Measurements from ENCODE around the gene TMEM120B.

- TF ChIP-seq EZH2phosphoT487 (IDR thresholded peaks at IDR 0.05; ENCODE audit: borderline replicate concordance, low read depth, low read length), result no peak
- no peak for TF ChIP-seq CTCF (conservative IDR thresholded peaks at IDR 0.05; ENCODE audit: low read length)
Measured at GRCh38 chr12:121810833-121811433, 98.4 kb downstream of the TMEM120B start.

Data from OCI-LY7 (cell line).